ENCODE data around the gene SH3RF1.

GRCh38 chr4:169266661-169267060 is 4.1 kb downstream of the SH3RF1 start:
- no peak for TF ChIP-seq CTCF (IDR thresholded peaks at IDR 0.05)
- no peak for TF ChIP-seq POLR2A (IDR thresholded peaks at IDR 0.05)

Measured in uterus (tissue), 2 donors.